GM23338 (cell line): ENCODE data around the gene MCTP1. TPM values are rescaled to one million over a fixed set of nuclear protein-coding genes. Genes with fewer than 3 reads are reported as not detected.

Experiments used
- ATAC-seq: fragments of 200-7000 bp; cut with Tn5 transposase; 3 replicates; pipeline ENCODE4 v1.9.1; 2020
- DNase-seq: peaks from one replicate; pipeline ENCODE4 v3.0.0-alpha.2; 2015; ENCODE audit warnings: low spot score
- H2AFZ ChIP-seq: fragments of 200-600 bp; sonication (generic); 2 replicates; pipeline ENCODE4 v1.8.0; 2016; ENCODE audit warnings: antibody characterized with exemption, mild to moderate bottlenecking, moderate library complexity
- H3F3A ChIP-seq: fragments of 200-600 bp; sonication (generic); replicated peaks from 2 replicates; pipeline ENCODE4 v1.8.0; 2017; ENCODE audit warnings: antibody characterized with exemption, mixed run types, low read depth
- H3K27ac ChIP-seq: fragments of 200-600 bp; sonication (generic); 2 replicates; pipeline ENCODE4 v1.6.1; 2016; ENCODE audit warnings: low read depth
- H3K27me3 ChIP-seq: fragments of 200-600 bp; sonication (generic); 2 replicates; pipeline ENCODE4 v1.8.0; 2016; ENCODE audit warnings: mild to moderate bottlenecking, mixed run types, moderate library complexity; ENCODE audit not compliant: insufficient read depth
- H3K36me3 ChIP-seq: fragments of 200-600 bp; sonication (generic); 2 replicates; pipeline ENCODE4 v1.8.0; 2016; ENCODE audit warnings: mild to moderate bottlenecking; ENCODE audit not compliant: insufficient read depth
- H3K4me1 ChIP-seq: fragments of 200-600 bp; sonication (generic); 2 replicates; pipeline ENCODE4 v1.8.0; 2016; ENCODE audit warnings: mild to moderate bottlenecking, moderate library complexity; ENCODE audit not compliant: insufficient read depth
- H3K4me2 ChIP-seq: fragments of 200-600 bp; sonication (generic); 2 replicates; pipeline ENCODE4 v1.7.1; 2017; ENCODE audit warnings: mixed run types
- H3K4me3 ChIP-seq: fragments of 200-600 bp; sonication (generic); 2 replicates; pipeline ENCODE4 v1.6.1; 2016; ENCODE audit warnings: mixed run types
- H3K79me2 ChIP-seq: fragments of 200-600 bp; sonication (generic); replicated peaks from 2 replicates; pipeline ENCODE4 v1.8.0; 2017; ENCODE audit warnings: mild to moderate bottlenecking; ENCODE audit not compliant: insufficient read depth
- H3K9me2 ChIP-seq: fragments of 200-600 bp; sonication (generic); 2 replicates; pipeline ENCODE4 v1.8.0; 2017; ENCODE audit not compliant: insufficient read depth
- H4K20me1 ChIP-seq: fragments of 200-600 bp; sonication (generic); replicated peaks from 2 replicates; pipeline ENCODE4 v1.8.0; 2017; ENCODE audit warnings: mild to moderate bottlenecking; ENCODE audit not compliant: insufficient read depth
- H3K27ac Mint-ChIP-seq: 2 replicates; pipeline ENCODE4 v1.8.0; 2020; ENCODE audit warnings: inconsistent platforms, mild to moderate bottlenecking, moderate library complexity, mixed read lengths
- H3K27me3 Mint-ChIP-seq: 3 replicates; pipeline ENCODE4 v1.8.0; 2022; ENCODE audit warnings: low read depth, mild to moderate bottlenecking, moderate library complexity, mixed read lengths, inconsistent platforms; ENCODE audit not compliant: insufficient read depth, poor library complexity
- H3K36me3 Mint-ChIP-seq: 3 replicates; pipeline ENCODE4 v1.8.0; 2021; ENCODE audit warnings: low read depth, mild to moderate bottlenecking, inconsistent platforms, moderate library complexity, mixed read lengths
- H3K4me1 Mint-ChIP-seq: 3 replicates; pipeline ENCODE4 v1.8.0; 2020; ENCODE audit warnings: mild to moderate bottlenecking, inconsistent platforms, mixed read lengths
- H3K4me3 Mint-ChIP-seq: 3 replicates; pipeline ENCODE4 v1.8.0; 2021; ENCODE audit warnings: moderate library complexity, mild to moderate bottlenecking, inconsistent platforms, mixed read lengths
- H3K9me3 Mint-ChIP-seq: 3 replicates; pipeline ENCODE4 v1.8.0; 2020; ENCODE audit warnings: moderate library complexity, mild to moderate bottlenecking, inconsistent platforms, mixed read lengths
- CREB1 ChIP-seq: fragments of 250-450 bp; sonication (Bioruptor Pico); IDR thresholded peaks from 2 replicates; pipeline ENCODE4 v1.5.0; 2020; ENCODE audit warnings: low read depth, mild to moderate bottlenecking, moderate library complexity
- EZH2 ChIP-seq: fragments of 200-600 bp; sonication (generic); IDR thresholded peaks from one replicate; pipeline ENCODE4 v1.8.0; 2017; ENCODE audit warnings: antibody characterized with exemption, mild to moderate bottlenecking, low read depth; ENCODE audit not compliant: unreplicated experiment
- EZH2phosphoT487 ChIP-seq: fragments of 200-600 bp; sonication (generic); IDR thresholded peaks from one replicate; pipeline ENCODE4 v1.8.1; 2018; ENCODE audit warnings: antibody characterized with exemption; ENCODE audit not compliant: unreplicated experiment
- JUNB ChIP-seq: IDR thresholded peaks from one replicate; pipeline ENCODE4 v1.6.1; 2016; ENCODE audit warnings: antibody characterized with exemption; ENCODE audit not compliant: unreplicated experiment
- NANOG ChIP-seq: IDR thresholded peaks from 2 replicates; pipeline ENCODE4 v1.6.1; 2016; ENCODE audit warnings: antibody characterized with exemption, borderline replicate concordance
- POLR2AphosphoS5 ChIP-seq: IDR thresholded peaks from 2 replicates; pipeline ENCODE4 v1.6.1; 2016; ENCODE audit warnings: antibody characterized with exemption, low read depth
- STAT1 ChIP-seq: IDR thresholded peaks from one replicate; pipeline ENCODE4 v1.6.1; 2016; ENCODE audit warnings: antibody characterized with exemption; ENCODE audit not compliant: unreplicated experiment
- ZNF114 ChIP-seq: fragments of 250-450 bp; sonication (Bioruptor Pico); IDR thresholded peaks from 2 replicates; pipeline ENCODE4 v1.5.0; 2020; ENCODE audit warnings: mild to moderate bottlenecking, moderate library complexity
- ZNF331 ChIP-seq: fragments of 250-450 bp; sonication (Bioruptor Pico); IDR thresholded peaks from 2 replicates; pipeline ENCODE4 v1.5.0; 2020; ENCODE audit warnings: low read depth, mild to moderate bottlenecking, moderate library complexity
- polyA plus RNA-seq: library from polyadenylated mRNA; unstranded; fragments of >200 nt; fragmentation: Nextera tagmentation; extraction: Ambion mirVana; gene quantifications from 2 replicates; pipeline ENCODE4 v1.2.1, GENCODE V29; 2016
- total RNA-seq: library from RNA; depleted of rRNA; stranded (reverse); fragments of >200 nt; shearing (Covaris generic); gene quantifications from 2 replicates; pipeline ENCODE4 v1.2.3, GENCODE V29; 2014
- TF ChIP-seq, protein P1 (sequence below): IDR thresholded peaks from one replicate; pipeline ENCODE4 v1.6.1; 2018; ENCODE audit warnings: antibody characterized with exemption; ENCODE audit not compliant: unreplicated experiment
- TF ChIP-seq, protein P2 (sequence below): fragments of 250-450 bp; sonication (Bioruptor Pico); IDR thresholded peaks from 2 replicates; pipeline ENCODE4 v1.5.0; 2020; ENCODE audit warnings: mild to moderate bottlenecking, moderate library complexity
- TF ChIP-seq, protein P3 (sequence below): IDR thresholded peaks from 2 replicates; pipeline ENCODE4 v1.6.1; 2016; ENCODE audit warnings: antibody characterized with exemption
- TF ChIP-seq, protein P4 (sequence below), 2 experiments: fragments of 200-600 bp in 1 of 2; sonication (generic) in 1 of 2; conservative IDR thresholded peaks; 2 replicates each; pipeline versions ENCODE4 v1.5.1 to v1.6.1; 2016 to 2017; ENCODE audit warnings: antibody characterized with exemption in 2 of 2, low read depth in 2 of 2, mild to moderate bottlenecking in 2 of 2, moderate library complexity in 1 of 2

The MCTP1 gene
- total and polyA plus RNA-seq, 2 experiments from 2014 or later, result 3.7 to 4.2 TPM

DNA sequence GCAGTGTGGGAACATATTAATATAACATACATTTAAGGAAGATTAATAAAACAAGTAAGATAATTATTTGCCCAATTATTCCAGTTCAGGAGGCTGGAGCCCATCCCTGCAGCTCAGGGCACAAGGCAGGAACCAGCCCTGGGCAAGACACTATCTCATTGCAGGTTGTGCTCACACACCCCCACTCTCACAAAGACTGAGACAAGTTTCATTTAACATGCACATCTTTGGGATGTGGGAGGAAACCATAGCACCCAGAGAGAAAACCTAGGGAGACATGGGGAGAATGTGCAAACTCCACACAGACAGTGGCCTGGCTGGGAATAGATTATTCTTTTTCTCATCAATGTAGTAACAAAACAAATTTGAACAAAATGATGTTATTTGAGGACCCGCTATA, 279.1 kb downstream of the MCTP1 start:
- no peaks in the 10 kb centered on the region for H4K20me1 ChIP-seq
- Mint-ChIP-seq H3K9me3 (peaks cover 43% of the 10 kb centered on the region), H3K27ac (no peak overlapping the region), H3K4me3 (no peak overlapping the region), H3K4me1 (peaks cover 5% of the 10 kb centered on the region; the same call in 1 of the 3 replicates), H3K27me3 (peaks cover 2% of the 10 kb centered on the region), H3K36me3 (peaks cover 29% of the 10 kb centered on the region)
- peaks cover 4% of the 10 kb centered on the region; the same call in 1 of the 2 replicates for H3K4me1 ChIP-seq
- TF ChIP-seq POLR2AphosphoS5 (no peak), NANOG (no peak), ZNF331 (no peak), STAT1 (no peak), ZNF114 (no peak), JUNB (no peak), CREB1 (CRISPR knock-in tag) (no peak), EZH2phosphoT487 (no peak), EZH2 (no peak)
- TF ChIP-seq, protein P1, sequence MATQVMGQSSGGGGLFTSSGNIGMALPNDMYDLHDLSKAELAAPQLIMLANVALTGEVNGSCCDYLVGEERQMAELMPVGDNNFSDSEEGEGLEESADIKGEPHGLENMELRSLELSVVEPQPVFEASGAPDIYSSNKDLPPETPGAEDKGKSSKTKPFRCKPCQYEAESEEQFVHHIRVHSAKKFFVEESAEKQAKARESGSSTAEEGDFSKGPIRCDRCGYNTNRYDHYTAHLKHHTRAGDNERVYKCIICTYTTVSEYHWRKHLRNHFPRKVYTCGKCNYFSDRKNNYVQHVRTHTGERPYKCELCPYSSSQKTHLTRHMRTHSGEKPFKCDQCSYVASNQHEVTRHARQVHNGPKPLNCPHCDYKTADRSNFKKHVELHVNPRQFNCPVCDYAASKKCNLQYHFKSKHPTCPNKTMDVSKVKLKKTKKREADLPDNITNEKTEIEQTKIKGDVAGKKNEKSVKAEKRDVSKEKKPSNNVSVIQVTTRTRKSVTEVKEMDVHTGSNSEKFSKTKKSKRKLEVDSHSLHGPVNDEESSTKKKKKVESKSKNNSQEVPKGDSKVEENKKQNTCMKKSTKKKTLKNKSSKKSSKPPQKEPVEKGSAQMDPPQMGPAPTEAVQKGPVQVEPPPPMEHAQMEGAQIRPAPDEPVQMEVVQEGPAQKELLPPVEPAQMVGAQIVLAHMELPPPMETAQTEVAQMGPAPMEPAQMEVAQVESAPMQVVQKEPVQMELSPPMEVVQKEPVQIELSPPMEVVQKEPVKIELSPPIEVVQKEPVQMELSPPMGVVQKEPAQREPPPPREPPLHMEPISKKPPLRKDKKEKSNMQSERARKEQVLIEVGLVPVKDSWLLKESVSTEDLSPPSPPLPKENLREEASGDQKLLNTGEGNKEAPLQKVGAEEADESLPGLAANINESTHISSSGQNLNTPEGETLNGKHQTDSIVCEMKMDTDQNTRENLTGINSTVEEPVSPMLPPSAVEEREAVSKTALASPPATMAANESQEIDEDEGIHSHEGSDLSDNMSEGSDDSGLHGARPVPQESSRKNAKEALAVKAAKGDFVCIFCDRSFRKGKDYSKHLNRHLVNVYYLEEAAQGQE, result no peak
- TF ChIP-seq, protein P2, sequence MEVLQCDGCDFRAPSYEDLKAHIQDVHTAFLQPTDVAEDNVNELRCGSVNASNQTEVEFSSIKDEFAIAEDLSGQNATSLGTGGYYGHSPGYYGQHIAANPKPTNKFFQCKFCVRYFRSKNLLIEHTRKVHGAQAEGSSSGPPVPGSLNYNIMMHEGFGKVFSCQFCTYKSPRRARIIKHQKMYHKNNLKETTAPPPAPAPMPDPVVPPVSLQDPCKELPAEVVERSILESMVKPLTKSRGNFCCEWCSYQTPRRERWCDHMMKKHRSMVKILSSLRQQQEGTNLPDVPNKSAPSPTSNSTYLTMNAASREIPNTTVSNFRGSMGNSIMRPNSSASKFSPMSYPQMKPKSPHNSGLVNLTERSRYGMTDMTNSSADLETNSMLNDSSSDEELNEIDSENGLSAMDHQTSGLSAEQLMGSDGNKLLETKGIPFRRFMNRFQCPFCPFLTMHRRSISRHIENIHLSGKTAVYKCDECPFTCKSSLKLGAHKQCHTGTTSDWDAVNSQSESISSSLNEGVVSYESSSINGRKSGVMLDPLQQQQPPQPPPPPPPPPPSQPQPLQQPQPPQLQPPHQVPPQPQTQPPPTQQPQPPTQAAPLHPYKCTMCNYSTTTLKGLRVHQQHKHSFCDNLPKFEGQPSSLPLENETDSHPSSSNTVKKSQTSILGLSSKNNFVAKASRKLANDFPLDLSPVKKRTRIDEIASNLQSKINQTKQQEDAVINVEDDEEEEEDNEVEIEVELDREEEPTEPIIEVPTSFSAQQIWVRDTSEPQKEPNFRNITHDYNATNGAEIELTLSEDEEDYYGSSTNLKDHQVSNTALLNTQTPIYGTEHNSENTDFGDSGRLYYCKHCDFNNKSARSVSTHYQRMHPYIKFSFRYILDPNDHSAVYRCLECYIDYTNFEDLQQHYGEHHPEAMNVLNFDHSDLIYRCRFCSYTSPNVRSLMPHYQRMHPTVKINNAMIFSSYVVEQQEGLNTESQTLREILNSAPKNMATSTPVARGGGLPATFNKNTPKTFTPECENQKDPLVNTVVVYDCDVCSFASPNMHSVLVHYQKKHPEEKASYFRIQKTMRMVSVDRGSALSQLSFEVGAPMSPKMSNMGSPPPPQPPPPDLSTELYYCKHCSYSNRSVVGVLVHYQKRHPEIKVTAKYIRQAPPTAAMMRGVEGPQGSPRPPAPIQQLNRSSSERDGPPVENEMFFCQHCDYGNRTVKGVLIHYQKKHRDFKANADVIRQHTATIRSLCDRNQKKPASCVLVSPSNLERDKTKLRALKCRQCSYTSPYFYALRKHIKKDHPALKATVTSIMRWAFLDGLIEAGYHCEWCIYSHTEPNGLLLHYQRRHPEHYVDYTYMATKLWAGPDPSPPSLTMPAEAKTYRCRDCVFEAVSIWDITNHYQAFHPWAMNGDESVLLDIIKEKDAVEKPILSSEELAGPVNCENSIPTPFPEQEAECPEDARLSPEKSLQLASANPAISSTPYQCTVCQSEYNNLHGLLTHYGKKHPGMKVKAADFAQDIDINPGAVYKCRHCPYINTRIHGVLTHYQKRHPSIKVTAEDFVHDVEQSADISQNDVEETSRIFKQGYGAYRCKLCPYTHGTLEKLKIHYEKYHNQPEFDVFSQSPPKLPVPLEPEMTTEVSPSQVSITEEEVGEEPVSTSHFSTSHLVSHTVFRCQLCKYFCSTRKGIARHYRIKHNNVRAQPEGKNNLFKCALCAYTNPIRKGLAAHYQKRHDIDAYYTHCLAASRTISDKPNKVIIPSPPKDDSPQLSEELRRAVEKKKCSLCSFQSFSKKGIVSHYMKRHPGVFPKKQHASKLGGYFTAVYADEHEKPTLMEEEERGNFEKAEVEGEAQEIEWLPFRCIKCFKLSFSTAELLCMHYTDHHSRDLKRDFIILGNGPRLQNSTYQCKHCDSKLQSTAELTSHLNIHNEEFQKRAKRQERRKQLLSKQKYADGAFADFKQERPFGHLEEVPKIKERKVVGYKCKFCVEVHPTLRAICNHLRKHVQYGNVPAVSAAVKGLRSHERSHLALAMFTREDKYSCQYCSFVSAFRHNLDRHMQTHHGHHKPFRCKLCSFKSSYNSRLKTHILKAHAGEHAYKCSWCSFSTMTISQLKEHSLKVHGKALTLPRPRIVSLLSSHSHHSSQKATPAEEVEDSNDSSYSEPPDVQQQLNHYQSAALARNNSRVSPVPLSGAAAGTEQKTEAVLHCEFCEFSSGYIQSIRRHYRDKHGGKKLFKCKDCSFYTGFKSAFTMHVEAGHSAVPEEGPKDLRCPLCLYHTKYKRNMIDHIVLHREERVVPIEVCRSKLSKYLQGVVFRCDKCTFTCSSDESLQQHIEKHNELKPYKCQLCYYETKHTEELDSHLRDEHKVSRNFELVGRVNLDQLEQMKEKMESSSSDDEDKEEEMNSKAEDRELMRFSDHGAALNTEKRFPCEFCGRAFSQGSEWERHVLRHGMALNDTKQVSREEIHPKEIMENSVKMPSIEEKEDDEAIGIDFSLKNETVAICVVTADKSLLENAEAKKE, result no peak
- TF ChIP-seq, protein P3, sequence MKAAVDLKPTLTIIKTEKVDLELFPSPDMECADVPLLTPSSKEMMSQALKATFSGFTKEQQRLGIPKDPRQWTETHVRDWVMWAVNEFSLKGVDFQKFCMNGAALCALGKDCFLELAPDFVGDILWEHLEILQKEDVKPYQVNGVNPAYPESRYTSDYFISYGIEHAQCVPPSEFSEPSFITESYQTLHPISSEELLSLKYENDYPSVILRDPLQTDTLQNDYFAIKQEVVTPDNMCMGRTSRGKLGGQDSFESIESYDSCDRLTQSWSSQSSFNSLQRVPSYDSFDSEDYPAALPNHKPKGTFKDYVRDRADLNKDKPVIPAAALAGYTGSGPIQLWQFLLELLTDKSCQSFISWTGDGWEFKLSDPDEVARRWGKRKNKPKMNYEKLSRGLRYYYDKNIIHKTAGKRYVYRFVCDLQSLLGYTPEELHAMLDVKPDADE, result no peak
- TF ChIP-seq, protein P4, sequence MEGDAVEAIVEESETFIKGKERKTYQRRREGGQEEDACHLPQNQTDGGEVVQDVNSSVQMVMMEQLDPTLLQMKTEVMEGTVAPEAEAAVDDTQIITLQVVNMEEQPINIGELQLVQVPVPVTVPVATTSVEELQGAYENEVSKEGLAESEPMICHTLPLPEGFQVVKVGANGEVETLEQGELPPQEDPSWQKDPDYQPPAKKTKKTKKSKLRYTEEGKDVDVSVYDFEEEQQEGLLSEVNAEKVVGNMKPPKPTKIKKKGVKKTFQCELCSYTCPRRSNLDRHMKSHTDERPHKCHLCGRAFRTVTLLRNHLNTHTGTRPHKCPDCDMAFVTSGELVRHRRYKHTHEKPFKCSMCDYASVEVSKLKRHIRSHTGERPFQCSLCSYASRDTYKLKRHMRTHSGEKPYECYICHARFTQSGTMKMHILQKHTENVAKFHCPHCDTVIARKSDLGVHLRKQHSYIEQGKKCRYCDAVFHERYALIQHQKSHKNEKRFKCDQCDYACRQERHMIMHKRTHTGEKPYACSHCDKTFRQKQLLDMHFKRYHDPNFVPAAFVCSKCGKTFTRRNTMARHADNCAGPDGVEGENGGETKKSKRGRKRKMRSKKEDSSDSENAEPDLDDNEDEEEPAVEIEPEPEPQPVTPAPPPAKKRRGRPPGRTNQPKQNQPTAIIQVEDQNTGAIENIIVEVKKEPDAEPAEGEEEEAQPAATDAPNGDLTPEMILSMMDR (conservative IDR thresholded peaks at IDR 0.05; ENCODE audit: low read depth in 2 of 2), result no peak
- no peaks in the 10 kb centered on the region for H3F3A ChIP-seq
- ATAC-seq (no peak), DNase-seq (no peak)
- H3K79me2 ChIP-seq, result no peaks in the 10 kb centered on the region
- no peak overlapping the region for H3K27ac ChIP-seq
- no peak overlapping the region for H3K4me2 ChIP-seq
- no peaks in the 10 kb centered on the region; the same call in 1 of the 2 replicates for H3K36me3 ChIP-seq
- H3K27me3 ChIP-seq, result no peaks in the 10 kb centered on the region
- H2AFZ ChIP-seq, result no peak overlapping the region
- H3K4me3 ChIP-seq, result no peak overlapping the region
- peaks cover 21% of the 10 kb centered on the region; the same call in 1 of the 2 replicates for H3K9me2 ChIP-seq
